ENCODE data around the gene UPK2.

DNA sequence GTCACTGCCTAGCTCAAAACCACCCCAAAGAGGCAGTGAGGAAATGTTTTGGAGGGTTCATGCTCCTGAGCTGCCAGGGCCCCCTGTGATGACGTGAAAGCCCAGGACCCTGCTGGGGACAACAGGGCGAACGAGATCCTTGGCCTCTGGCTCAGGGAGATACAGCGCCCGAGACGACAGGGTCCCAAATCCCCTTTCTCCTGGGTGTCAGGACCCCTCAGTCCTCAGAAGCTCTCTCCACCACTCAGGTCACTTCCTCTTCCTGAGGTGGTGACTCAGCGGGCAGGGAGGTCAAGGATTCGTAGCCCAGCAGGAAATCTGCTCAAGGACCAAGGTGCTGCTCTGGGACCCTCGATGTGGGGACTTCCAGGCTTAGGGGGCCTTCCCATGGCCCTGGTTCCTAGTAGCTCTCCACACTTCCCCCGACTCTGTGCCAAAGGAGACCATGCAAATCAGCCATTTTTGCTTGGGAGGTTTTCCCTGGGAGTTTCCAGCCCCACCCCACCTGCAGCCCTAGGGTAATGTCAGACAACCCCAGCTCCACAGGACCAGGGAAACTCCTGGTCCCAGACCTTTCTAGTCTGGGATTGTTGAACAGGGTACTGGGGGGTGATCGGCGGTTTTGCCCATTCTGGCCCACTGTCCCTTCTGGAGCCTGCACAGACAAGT is 43.2 kb upstream of the UPK2 start:
- TF ChIP-seq POLR2A (IDR thresholded peaks at IDR 0.05; ENCODE audit: low read length) = no peak
- no peak for TF ChIP-seq GATA1 (IDR thresholded peaks at IDR 0.05; ENCODE audit: low read depth, low read length)
